Activated CD4-positive, alpha-beta T cell treated with anti-CD3 and anti-CD28 coated beads for 24 hours (primary cell): Measurements from ENCODE around the gene PRR11.
"Not testable (repeated sequence)": the region's sequence is repeated elsewhere in the genome, so short reads cannot be mapped to it uniquely, and the experiment has no call there.

Experiments
- DNase-seq, 2 donors: peaks; one replicate each; pipeline ENCODE4 v3.0.0-alpha.2; 2020; ENCODE audit warnings: low read depth in 2 of 2

Gene PRR11

GRCh38 chr17:59155439-59156177, at the start of gene PRR11:
Gene PRR11, plus strand, starts transcription at chr17:59155746. Its CDS starts 14,007 bp downstream, at chr17:59169753.
- DNase-seq: peak; percentile 78 to 87

- peak; percentile 45 to 54 for DNase-seq
These were observed 49.6 kb upstream of the PRR11 start for GRCh38 chr17:59105852-59106462.

GRCh38 chr17:59106463-59107305, 48.9 kb upstream of the PRR11 start, which contains the start of gene TRIM37:
Gene TRIM37, minus strand, starts transcription at chr17:59106880. Its CDS starts 419 bp downstream, at chr17:59106461.
- DNase-seq: peak; percentile 96 to 98

- DNase-seq: no peak
These were observed 48.3 kb upstream of the PRR11 start for GRCh38 chr17:59107306-59107670.

- no peak for DNase-seq
These were observed 47.0 kb upstream of the PRR11 start for GRCh38 chr17:59108400-59109102.

GRCh38 chr17:59110973-59111372, 44.6 kb upstream of the PRR11 start:
- no peak for DNase-seq

- no peak for DNase-seq
These were observed 44.0 kb upstream of the PRR11 start for GRCh38 chr17:59111539-59111938.

GRCh38 chr17:59115474-59115873, 40.1 kb upstream of the PRR11 start:
- DNase-seq: no peak

GRCh38 chr17:59121901-59122480, 33.6 kb upstream of the PRR11 start:
- no peak for DNase-seq

GRCh38 chr17:59124665-59125064, 30.9 kb upstream of the PRR11 start:
- DNase-seq: no peak

- no peak for DNase-seq
These were observed 28.6 kb upstream of the PRR11 start for GRCh38 chr17:59126809-59127417.

- DNase-seq: no peak
These were observed 25.7 kb upstream of the PRR11 start for GRCh38 chr17:59129814-59130213.

GRCh38 chr17:59131131-59131530, 24.4 kb upstream of the PRR11 start:
- no peak for DNase-seq

- DNase-seq: not testable (repeated sequence)
These were observed 17.2 kb upstream of the PRR11 start for GRCh38 chr17:59138339-59138738.

GRCh38 chr17:59139939-59140338, 15.6 kb upstream of the PRR11 start:
- DNase-seq: no peak

GRCh38 chr17:59141860-59142259, 13.7 kb upstream of the PRR11 start:
- no peak for DNase-seq

GRCh38 chr17:59145571-59146096, 9.9 kb upstream of the PRR11 start:
- DNase-seq: no peak

- no peak for DNase-seq
These were observed 6.5 kb upstream of the PRR11 start for GRCh38 chr17:59149051-59149450.

GRCh38 chr17:59149841-59150511, 5.6 kb upstream of the PRR11 start:
- DNase-seq: no peak

- no peak for DNase-seq
These were observed 4.5 kb upstream of the PRR11 start for GRCh38 chr17:59151006-59151405.
